ENCODE results near the gene CTNNBL1.
"Not testable (repeated sequence)": the region's sequence is repeated elsewhere in the genome, so short reads cannot be mapped to it uniquely, and the experiment has no call there.

CTNNBL1 gene

DNA sequence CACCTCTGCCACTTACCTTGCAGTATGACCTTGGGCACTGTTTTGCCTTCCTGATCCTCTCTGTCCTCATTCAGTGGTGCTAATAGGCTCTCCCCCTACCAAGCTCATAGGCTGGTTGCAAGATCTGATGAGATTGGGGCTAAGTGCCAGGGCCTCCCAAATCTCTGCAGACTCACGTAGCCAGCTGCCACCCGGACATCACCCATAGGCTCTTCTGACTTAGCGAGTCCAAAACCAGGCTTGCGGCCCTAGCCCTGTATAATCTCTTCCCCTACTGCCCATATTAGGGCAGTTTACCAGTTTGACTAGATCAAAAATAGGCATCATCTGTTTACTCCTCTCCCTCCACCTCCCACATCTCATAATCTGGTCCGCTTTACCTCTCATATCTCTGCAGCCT is 154.9 kb downstream of the CTNNBL1 start:
- DNase-seq (ENCODE audit: extremely low read depth in 1 of 2, low read depth in 1 of 2) = no peak

- no peak for DNase-seq (ENCODE audit: extremely low read depth in 1 of 2, low read depth in 1 of 2)
Measured at GRCh38 chr20:37849156-37849555, 155.3 kb downstream of the CTNNBL1 start.

- DNase-seq (ENCODE audit: extremely low read depth in 1 of 2, low read depth in 1 of 2) = no peak
Measured at GRCh38 chr20:37849566-37849965, 155.7 kb downstream of the CTNNBL1 start.

DNA sequence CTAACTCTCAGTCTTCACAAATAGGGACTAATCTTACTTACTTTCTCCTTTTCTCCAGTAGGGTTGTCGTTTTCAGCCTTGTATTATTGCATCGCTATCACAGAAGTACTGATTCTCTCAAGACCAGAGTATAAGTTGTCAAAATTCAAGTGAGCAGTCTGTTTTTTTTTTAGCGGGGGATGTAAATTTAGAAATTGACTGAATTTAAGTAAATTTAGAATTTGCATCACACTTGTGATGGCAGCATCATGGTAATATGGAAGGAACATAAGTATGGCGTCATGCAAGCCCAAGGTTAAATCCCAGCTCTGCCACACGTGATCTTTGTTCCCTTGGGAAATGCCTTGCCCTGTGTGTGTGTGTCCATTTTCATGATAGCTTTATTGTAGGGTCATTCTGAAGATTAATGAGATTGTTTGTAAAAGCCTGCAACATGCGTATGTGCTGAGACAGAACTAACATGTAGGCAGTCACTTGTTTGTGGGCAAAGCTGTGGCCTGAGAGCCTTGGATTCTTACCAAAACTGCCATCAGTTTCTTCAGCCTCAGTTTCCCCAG is 156.3 kb downstream of the CTNNBL1 start:
- no peak for DNase-seq (ENCODE audit: extremely low read depth in 1 of 2, low read depth in 1 of 2)

- DNase-seq (ENCODE audit: extremely low read depth in 1 of 2, low read depth in 1 of 2) = no peak
Measured at GRCh38 chr20:37850724-37851355, 157.0 kb downstream of the CTNNBL1 start.

DNA sequence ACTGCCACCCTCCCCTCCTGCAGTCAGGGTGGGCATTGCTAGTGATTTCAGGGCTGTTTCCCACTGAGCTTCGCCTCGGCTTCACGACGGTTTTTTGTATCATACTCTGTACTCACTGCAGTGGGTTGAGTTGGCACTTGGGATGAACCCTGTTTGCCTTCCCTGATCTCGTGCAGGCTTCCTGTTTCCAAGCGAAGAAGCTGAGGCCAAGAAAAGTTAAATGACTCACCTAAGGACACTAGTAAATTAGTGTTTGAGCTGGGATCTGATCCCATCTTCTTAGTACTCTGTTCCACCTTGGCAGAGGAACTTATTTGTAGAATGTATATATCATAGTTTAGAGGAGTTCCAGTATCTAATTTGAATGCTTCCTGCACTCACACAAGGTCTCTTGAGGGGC is 158.8 kb downstream of the CTNNBL1 start:
- no peak for DNase-seq (ENCODE audit: extremely low read depth in 1 of 2, low read depth in 1 of 2)

DNA sequence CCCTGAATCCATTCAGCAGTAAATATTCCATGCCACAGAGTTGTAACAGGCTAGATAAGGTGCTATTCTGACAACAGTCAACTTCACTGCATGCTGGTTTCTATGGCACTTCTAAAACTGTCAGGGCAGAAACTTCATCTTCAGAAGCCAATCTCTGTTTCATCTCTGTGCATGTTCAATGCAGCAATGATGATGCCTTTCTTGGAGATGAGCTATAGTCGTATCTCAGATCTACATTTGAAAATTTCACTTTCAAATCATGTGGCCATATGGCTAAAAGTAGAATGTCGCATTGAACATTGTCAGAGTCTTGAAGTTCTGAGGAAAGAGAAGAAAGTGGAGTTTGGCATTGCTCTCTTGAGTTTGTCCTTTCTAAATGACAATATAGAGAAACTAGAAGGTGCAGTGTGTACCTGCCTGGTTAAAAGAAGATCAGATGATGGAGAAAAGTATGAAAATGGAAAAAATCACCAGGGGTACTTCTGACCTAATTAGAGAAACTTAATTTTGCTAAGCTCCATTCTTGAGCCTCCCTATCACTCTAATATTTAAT is 160.1 kb downstream of the CTNNBL1 start:
- no peak for DNase-seq (ENCODE audit: extremely low read depth in 1 of 2, low read depth in 1 of 2)

- DNase-seq (ENCODE audit: extremely low read depth in 1 of 2, low read depth in 1 of 2) = not testable (repeated sequence)
Measured at GRCh38 chr20:37856034-37856433, 162.2 kb downstream of the CTNNBL1 start.

DNA sequence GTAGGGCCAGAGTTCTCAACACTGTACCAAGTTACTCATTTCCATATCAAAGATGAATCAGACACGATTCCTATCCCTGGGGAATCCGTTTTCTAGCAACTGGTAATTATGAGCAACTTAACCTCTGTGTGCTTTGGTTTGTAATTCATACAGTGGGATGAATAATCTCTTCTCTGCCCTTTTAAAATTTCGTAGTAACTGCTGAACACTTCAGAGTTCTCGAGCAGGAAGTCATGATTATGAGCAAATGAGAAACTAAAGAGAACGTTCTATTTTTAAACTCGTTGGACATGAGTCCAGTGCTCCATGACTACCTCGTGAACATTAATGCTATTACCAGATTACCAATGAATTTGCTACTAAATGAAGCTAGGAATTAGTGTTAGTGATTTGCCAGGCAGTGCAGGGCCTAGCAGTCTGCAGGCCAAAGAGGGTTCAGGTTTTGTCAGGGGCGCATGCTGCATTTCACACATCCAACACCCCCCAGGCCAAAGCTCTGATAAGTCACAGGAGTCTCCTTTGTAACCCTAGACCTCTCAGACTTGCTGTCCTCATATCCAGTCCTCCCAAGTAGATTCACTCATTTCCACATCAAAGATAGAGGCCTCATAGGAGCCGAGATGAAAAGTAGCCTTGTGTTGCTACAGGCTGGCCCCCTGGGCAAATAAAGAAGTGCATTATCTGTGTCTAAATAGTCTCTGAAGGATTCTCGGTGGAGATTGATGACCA is 163.3 kb downstream of the CTNNBL1 start:
- no peak for DNase-seq (ENCODE audit: extremely low read depth in 1 of 2, low read depth in 1 of 2)

GRCh38 chr20:37859406-37860171 is 165.8 kb downstream of the CTNNBL1 start:
- no peak for DNase-seq (ENCODE audit: extremely low read depth in 1 of 2, low read depth in 1 of 2)

GRCh38 chr20:37863289-37863688 is 169.5 kb downstream of the CTNNBL1 start:
- no peak for DNase-seq (ENCODE audit: extremely low read depth in 1 of 2, low read depth in 1 of 2)

DNA sequence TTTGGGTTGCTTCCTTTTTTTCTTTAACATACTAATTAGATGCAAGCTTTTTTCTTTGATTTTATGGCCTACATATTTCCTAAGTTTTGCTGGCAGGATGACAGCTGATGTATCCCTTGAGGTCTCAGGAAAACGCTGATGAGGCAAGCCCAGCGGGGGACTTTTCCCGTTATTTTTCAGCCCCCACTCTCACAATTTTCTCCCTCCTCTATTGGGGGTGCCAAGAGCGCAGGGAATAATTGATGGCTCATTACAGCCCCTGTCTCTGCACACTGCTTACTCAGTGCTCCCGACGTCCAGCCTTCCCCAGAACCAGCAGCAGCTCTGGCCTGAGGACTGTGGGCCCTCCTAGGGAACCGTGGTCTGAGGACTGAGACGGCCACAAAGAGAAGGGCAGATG is 170.5 kb downstream of the CTNNBL1 start:
- DNase-seq (ENCODE audit: extremely low read depth in 1 of 2, low read depth in 1 of 2) = no peak

DNA sequence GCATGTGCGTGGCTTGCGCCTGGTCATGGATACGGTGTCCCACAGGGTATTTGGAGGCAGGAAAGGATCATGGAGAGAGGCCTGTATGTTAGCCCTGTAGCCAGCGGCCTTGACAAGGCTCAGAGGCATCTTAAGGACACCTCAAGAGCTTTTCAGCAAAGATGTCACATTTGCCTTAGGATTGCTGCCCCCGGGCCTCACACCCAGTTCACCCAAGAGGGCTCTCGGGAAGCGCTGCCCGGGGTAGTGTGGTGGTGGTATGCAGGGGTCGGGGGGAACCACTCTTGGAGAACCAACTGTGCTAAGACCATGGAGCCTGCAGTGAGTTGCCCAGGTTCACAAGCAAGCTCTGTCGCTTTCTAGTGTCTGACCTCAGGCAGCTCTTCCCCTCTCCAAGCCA is 172.2 kb downstream of the CTNNBL1 start:
- no peak for DNase-seq (ENCODE audit: extremely low read depth in 1 of 2, low read depth in 1 of 2)

DNA sequence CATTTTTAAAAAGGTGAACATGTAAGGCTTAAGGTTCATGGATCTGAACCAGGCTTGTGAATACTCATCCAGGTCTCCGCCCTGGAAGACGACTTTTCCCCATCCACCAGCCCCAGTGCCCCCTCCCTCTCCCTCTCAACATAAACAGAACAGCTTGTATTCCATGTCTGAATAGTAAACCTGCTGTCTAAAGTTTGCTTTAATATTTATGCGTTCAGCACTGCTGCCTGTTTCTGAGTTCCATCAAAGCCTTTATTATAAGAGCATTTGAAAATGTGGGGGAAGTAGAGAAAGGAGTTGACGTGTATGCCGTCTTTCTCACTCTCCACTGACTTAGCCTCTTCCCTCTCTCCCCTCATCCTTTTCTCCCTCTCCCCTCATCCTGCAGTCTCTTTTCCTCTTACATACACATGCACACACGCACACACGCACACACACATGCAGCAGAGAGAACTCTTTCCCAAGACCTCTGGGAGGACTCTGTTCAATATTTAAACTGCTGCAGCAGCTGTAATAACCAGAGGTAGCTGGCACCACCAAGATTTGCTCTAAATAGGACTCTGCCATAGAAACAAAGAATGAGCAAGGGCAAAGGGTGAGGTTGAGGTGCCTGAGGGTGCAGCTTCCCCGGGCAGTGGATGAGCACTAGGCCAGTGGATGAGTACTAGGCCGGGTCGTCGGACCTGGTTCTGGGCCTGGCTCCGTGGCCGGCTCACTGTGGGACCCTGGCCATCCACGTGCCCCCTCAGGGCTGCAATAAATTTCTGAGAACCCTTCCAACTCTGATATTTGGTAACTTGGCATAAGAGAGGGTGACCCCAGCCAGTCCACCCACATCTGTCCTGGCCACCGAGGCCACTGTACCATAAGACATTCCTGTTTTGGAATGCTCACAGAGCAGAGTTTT is 173.7 kb downstream of the CTNNBL1 start:
- DNase-seq (ENCODE audit: extremely low read depth in 1 of 2, low read depth in 1 of 2) = no peak

- no peak for DNase-seq (ENCODE audit: extremely low read depth in 1 of 2, low read depth in 1 of 2)
Measured at GRCh38 chr20:37868851-37869333, 175.1 kb downstream of the CTNNBL1 start.

GRCh38 chr20:37869334-37869861 is 175.6 kb downstream of the CTNNBL1 start:
- DNase-seq (ENCODE audit: extremely low read depth in 1 of 2, low read depth in 1 of 2) = no peak

DNA sequence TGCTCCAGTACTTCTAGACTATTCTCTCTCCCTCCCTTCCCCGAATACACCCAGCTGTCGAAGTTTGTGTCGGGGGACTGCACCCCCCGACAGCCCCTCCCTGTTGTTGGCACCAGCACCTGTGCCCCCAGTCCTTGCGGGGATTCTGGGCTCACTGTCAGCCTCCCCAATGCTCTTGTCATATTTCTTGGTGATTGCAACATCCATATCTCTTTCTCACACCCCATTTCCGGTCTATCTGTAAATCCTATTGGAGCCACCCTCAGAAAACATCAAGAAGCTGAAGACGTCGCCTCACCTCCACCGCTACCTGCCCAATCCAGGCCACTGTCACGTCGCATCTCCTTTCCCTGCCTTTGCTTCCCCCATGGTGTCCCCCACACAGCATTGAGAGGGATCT is 176.5 kb downstream of the CTNNBL1 start:
- DNase-seq (ENCODE audit: extremely low read depth in 1 of 2, low read depth in 1 of 2) = no peak

DNA sequence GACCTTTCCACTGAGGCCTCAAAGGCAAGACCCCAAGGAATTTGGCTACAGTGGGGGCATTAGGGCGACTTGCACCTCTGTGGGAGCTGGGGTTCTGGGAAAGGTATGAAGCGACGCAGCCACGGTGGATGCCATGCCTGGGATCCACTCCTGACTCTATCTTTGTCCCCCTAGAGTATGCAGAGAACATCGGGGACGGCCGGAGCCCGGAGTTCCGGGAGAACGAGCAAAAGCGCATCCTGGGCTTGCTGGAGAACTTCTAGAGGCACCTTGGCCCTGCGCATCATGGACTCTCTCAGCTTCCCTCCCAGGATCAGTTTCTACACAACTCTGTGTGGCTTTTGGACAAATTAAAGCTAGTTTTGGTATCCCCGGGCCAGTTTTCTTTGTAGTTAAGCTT is 177.9 kb downstream of the CTNNBL1 start:
- DNase-seq (ENCODE audit: extremely low read depth in 1 of 2, low read depth in 1 of 2) = no peak

- DNase-seq (ENCODE audit: extremely low read depth in 1 of 2, low read depth in 1 of 2) = no peak
Measured at GRCh38 chr20:37872161-37872560, 178.3 kb downstream of the CTNNBL1 start.

DNA sequence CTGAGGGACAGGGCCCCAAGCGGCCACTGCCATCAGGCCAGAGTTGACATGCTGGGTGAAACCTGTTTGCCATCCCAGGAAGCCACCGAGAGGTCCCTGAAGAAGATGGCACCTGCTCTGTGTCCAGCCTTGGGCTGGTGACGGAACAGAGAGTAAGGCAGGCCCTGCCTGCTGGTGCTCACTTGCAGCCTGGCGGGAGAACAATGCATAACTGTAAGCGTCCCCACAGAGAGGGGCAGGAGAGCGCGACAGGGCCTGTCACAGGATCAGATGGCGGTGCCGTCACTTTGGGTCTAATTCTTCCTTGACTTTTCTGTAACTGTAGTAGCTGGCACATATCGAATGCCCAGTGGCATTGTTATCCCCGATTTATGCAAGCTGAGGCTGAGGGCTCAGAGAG is 180.1 kb downstream of the CTNNBL1 start:
- no peak for DNase-seq (ENCODE audit: extremely low read depth in 1 of 2, low read depth in 1 of 2)

Measured in activated CD8-positive, alpha-beta memory T cell treated with anti-CD3 and anti-CD28 coated beads for 1 hour (primary cell).